Measurements from ENCODE around the gene ZNF512B. TPM values are rescaled to one million over a fixed set of nuclear protein-coding genes. Genes with fewer than 3 reads are reported as not detected.
A peak's percentile ranks its signal among the peaks of the same experiment; 100 is the strongest.
"Not testable (repeated sequence)": the region's sequence is repeated elsewhere in the genome, so short reads cannot be mapped to it uniquely, and the experiment has no call there.

Gene ZNF512B
- total RNA-seq, 1 experiment from 2014 or later: 0.38 TPM

DNA sequence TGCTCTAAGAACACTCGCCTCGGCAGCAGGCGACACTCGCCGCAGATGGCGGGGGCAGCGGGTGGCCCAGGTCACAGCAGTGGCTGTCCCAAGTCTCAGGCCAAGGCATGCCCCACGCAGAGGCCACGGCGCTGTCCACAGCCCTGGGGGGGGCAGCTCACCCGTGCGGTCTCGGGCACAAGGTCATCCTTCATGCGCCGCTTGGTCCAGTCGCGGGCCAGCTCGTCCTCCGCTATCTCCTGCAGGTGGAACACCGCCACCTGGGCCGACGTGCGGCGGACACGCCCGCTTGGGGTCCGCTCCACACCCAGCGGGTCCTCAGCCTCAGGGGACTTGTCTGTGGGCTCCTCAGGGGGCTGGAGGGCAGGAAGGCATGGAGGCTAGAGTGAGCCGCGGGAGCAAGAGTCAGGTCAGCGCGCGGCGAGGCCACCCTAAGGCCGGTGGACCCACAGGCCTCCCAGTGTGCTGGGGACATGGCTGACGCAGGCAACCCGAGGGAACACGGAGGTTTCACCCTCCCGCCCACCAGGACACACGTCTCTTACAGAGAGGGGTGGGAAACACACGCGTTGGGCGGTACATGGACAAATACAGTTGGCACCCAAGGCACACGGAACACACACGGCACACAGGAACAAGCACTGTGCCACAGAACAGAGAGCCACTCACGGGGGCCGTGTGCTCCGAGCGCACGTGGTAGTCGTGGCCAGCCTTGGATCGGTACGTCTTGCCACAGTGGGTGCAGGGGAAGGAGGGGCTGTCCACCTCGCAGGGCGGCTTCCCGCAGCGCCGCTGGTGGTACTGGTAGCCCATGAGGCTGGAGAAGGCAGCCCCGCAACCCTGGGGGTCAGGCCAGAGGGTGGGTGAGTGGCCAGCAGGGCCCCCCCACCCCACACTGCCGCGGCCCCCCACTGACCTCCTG lies 7.0 kb downstream of the ZNF512B start:
- DNase-seq (ENCODE audit: low spot score): no peak

- no peak for DNase-seq (ENCODE audit: low spot score)
These were observed 7.9 kb downstream of the ZNF512B start for GRCh38 chr20:63961664-63962425.

- DNase-seq (ENCODE audit: low spot score): not testable (repeated sequence)
These were observed 8.8 kb downstream of the ZNF512B start for GRCh38 chr20:63960654-63961621.

DNA sequence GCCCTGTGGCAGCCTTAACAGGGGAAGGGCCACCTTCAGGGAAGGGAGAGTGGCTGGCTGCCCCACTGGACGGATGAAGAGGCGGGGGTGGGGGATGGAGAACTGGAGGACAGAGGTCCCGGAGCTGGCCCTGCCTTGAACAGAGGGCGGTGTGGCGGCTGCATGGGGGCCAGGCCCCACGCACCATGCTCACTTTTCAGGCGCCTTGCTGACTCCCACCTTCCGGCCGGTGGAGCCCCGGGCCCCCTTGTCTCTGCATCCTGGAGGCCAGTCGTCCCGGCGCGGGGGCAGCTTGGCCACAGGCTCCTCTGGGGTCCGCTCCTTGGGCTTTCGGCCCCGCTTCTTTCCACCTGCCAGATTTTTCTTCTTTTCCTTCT lies 10.0 kb downstream of the ZNF512B start:
- no peak for DNase-seq (ENCODE audit: low spot score)

DNA sequence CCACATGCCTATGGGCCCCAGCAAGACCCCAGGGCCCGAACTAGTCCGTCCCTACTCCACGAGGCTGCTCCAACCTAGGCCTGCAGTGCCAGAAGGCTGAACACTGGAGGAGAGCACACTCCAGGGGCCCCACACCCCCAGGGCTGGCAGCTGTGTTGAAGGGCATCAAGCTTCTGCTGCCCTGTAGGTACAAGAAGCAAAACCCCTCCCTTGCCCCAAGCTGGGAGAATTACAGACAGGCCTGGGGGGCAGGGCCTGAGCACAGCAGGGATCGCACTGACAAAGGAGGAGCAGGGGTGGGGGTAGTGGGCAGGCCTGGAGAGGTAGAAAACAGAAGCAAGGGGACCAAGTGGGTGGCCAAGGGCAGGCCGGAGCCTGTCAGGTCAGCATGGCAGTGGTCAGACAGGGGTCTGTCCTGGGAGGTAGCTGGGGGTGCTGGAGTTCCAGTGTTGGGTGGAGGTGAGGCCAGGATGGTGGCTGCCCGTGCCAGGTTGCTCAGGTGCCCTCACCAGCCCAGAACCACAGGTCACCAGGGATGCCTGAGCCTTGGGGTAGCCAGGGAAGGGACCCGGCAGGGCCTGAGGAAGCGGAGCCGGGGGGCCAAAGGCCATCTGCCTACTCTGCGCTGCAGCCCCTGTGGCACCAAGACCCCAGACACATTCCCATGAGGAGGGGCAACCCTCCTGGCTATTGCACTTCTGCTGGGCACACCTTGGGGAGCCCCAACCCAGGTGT lies 10.6 kb downstream of the ZNF512B start:
- DNase-seq (ENCODE audit: low spot score): no peak

GRCh38 chr20:63958471-63958870 lies 11.3 kb downstream of the ZNF512B start:
- DNase-seq (ENCODE audit: low spot score): no peak

GRCh38 chr20:63957690-63958441 lies 11.9 kb downstream of the ZNF512B start:
- no peak for DNase-seq (ENCODE audit: low spot score)

DNA sequence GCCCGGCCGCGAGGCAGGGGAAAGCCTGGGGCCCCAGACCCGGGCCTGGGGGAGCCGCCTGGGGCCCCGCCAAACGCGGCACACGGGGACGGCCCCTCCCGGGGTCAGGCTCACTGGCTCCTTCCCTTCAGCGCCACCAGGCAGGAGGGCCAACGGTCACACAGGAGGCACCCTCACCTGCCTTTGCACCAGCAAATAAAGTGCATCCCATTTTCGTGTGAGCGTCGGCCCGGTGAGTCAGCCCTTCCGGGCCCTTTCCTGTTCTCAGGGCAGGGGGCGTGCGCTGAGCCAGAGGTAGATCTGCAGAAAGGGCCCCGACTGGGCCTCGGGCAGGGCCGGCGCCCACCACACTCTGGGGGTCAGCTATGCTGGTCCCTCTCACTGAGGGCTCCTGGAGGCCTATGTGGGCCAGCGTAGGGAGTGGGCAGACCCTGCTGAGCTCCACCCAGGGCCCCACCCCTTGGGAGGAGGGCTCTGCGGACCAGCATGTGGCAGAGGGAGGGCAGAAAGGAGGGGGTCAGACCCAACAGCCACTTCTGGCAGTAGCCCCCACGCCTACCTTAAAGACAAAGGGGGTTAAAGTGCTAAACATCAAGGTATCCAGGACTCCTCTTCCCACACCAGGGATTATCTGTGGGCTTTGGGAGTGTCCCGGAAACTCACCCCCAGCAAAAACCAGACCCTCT lies 12.6 kb downstream of the ZNF512B start:
- peak; percentile 84 for DNase-seq (ENCODE audit: low spot score)

DNA sequence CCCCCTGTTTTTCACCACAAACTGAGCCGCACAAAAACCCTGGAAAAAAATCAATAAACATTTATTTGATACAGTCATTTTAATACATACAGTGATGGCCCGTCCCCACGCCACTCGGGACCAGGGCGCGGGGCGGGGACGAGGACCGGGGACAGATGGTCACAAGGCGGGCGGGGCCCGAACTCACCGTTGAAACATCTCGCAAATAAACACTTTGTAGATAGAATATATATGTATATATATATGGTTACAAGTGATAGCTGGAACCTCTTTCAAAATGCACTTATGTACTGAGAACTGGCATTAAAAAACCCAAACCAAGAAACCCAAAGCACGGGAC lies 13.1 kb downstream of the ZNF512B start:
- DNase-seq (ENCODE audit: low spot score): no peak

- DNase-seq (ENCODE audit: low spot score): peak; percentile 95
These were observed 13.7 kb downstream of the ZNF512B start, which contains the start of gene UCKL1 for GRCh38 chr20:63955827-63956663. Gene UCKL1, minus strand, starts transcription at chr20:63956416. Its CDS starts 44 bp downstream, at chr20:63956372.

GRCh38 chr20:63955281-63955826 lies 14.4 kb downstream of the ZNF512B start:
- DNase-seq (ENCODE audit: low spot score): peak; percentile 62

DNA sequence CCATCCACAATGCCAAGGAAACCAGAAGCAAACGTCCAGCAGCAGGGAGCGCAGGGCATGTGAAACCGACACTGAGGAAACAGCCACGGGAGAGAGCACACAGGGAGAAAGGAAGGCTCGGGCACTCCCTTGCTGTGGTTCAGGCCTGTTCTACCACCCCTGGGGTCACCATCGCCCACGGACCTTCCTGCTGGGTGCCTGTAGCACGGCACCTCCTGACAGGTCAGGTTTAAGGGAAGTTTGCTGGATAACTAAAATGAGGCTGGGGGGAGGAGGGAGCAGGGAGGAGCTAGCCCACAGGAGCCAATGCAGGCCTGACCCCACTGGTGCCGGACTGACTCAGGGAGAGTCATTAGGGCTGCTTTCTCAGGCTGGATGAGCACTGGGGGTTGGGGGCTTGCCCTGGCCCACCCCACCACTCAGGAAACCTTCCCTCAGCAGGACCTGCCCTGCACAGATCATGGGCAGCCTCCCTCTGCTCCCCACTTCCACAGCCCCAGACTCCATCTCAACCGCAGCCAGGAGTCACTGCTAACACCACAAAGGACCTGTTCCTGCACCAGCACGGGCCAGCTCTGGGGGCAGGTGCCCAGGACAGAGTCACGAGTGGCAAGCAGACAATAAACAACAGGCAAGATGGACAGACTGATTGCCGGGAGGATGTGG lies 15.8 kb downstream of the ZNF512B start:
- DNase-seq (ENCODE audit: low spot score): no peak

GRCh38 chr20:63952769-63953168 lies 17.0 kb downstream of the ZNF512B start:
- no peak for DNase-seq (ENCODE audit: low spot score)

DNA sequence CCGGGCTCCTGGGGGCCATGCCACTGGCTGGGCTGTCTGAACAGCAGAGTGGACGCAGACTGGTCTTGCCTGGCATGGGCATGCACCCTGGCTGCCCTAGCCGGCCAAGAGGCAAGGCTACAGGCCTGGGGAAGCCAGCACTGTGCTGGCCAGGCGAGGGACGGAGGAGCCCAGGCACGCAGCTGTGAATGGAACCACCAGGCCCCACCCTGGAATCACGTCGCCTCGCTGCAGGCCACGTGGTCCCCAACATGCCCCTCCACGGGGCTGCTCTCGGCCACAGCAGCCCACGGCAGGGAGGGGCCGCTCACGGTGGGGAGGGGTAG lies 17.6 kb downstream of the ZNF512B start:
- DNase-seq (ENCODE audit: low spot score): no peak

DNA sequence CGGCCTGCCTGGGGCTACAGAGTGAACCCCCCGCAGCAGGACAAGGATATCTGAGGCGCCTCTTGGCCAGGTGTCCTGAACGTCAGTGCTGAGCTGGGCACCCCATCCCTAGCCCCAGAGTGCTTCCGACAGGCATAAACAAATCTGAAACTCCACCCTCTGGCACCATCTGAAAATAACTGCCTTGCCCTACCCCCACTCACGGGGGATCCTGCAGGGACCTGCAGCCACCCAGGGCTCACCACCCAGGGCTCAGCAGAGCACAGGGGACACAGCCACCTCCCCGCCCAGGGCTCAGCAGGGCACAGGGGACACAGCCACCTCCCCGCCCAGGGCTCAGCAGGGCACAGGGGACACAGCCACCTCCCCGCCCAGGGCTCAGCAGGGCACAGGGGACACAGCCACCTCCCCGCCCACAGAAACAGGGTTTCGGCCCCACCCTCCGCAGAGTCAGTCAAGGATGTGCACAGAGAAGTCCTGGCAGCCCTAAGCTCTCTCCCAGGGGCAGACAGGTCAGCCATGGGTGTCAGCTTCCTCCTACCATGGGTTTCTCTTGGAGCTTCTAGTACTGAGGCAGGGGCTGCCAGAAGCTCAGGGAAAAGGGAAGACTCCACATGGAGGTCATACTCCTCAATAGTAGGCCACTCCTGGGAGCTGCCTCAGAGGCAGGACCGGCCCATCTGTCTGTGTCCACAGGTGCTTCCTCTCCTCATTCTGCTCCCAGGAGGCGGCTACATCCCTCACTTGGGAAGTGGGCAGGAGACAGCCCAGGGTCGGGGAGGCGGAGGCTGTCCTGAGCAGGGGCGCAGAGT lies 18.1 kb downstream of the ZNF512B start:
- no peak for DNase-seq (ENCODE audit: low spot score)

DNA sequence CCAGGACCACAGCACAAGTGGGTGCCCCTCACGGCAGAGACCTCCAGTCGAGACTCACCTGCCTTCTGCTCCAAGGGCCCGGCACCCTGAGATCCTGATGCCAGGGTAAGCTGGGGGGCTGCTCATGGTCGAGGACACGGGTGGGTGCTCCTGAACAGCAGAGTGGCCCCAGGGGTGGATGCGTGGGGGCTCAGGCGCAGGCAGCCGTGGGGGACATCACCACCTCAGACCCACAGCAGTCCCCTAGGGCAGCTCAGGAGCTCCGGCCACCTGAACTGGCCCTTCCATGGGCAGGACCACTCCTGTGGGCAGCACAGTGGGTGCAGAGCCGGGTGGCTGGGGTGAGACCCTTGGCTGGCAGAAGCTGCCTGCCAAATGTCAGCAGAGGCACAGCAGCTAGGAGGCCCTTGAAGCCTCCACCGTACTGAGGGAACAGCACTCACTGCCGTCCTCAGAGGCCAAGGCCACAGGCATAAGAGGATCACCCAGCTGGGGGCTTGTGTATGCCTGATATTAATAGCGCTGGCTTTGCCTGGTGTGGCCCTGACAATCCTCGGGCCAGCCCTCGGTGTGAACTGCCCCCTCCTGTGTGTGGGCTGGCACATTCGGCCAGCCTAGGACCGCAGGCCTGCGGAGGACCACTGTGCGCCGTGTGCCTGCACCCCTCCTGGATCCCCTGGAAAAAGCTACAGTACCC lies 18.9 kb downstream of the ZNF512B start:
- no peak for DNase-seq (ENCODE audit: low spot score)

Data from HT-29 (cell line).